Naive B cell (primary cell): Measurements from ENCODE around the gene ATP10A. TPM values are rescaled to one million over a fixed set of nuclear protein-coding genes. Genes with fewer than 3 reads are reported as not detected.
"Not testable (repeated sequence)": the region's sequence is repeated elsewhere in the genome, so short reads cannot be mapped to it uniquely, and the experiment has no call there.

Experiments
- ATAC-seq, 2 donors: fragments of 150-1000 bp; cut with Tn5 transposase; 2 replicates each; pipeline ENCODE4 v1.10.0; 2021; ENCODE audit warnings: low read depth in 2 of 2, mild to moderate bottlenecking in 2 of 2, moderate library complexity in 2 of 2
- DNase-seq: peaks from one replicate; pipeline ENCODE4 v3.0.0; 2022
- H3K27ac Mint-ChIP-seq, 6 donors: one replicate each; pipeline ENCODE4 v1.8.0; 2020 to 2022; ENCODE audit warnings: mild to moderate bottlenecking in 6 of 6, mixed read lengths in 6 of 6, moderate library complexity in 5 of 6, inconsistent platforms in 2 of 6
- H3K27me3 Mint-ChIP-seq, 3 donors: one replicate each; pipeline ENCODE4 v1.8.0; 2021 to 2022; ENCODE audit warnings: mixed read lengths in 3 of 3, mild to moderate bottlenecking in 1 of 3
- H3K36me3 Mint-ChIP-seq, 2 donors: one replicate each; pipeline ENCODE4 v1.8.0; 2020 to 2022; ENCODE audit warnings: mixed read lengths in 2 of 2, inconsistent platforms in 1 of 2, mild to moderate bottlenecking in 1 of 2
- H3K4me1 Mint-ChIP-seq, 3 donors: one replicate each; pipeline ENCODE4 v1.8.0; 2020 to 2022; ENCODE audit warnings: mixed read lengths in 3 of 3, inconsistent platforms in 1 of 3, mild to moderate bottlenecking in 1 of 3, moderate library complexity in 1 of 3
- H3K4me3 Mint-ChIP-seq, 8 donors: one replicate each; pipeline ENCODE4 v1.8.0; 2020 to 2022; ENCODE audit warnings: mild to moderate bottlenecking in 8 of 8, mixed read lengths in 8 of 8, moderate library complexity in 8 of 8, inconsistent platforms in 2 of 8
- H3K9me3 Mint-ChIP-seq, 7 donors: one replicate each; pipeline ENCODE4 v1.8.0; 2020 to 2022; ENCODE audit warnings: mixed read lengths in 7 of 7, mild to moderate bottlenecking in 5 of 7, inconsistent platforms in 2 of 7, moderate library complexity in 1 of 7
- polyA plus RNA-seq, 6 donors: library from polyadenylated mRNA; unstranded; fragments of 300-500 nt; fragmentation: Illumina TruSeq; gene quantifications; one replicate each; pipeline ENCODE4 v1.2.3, GENCODE V29; 2021; ENCODE audit warnings: low read depth in 6 of 6

ATP10A gene
- polyA plus RNA-seq, 6 donors from 2014 or later = 0.14 to 0.15 TPM; not detected in 4

- Mint-ChIP-seq H3K4me1 (peaks cover 14 to 15% (median 15%) of the 10 kb centered on the region in 3 donors), H3K27me3 (no peaks in the 10 kb centered on the region), H3K36me3 (peaks cover 0 to 8% of the 10 kb centered on the region in 2 donors), H3K9me3 (no peaks in the 10 kb centered on the region), H3K4me3 (no peak overlapping the region), H3K27ac (peak overlapping the region in 1 of 6 donors; percentile 37)
- no peak for ATAC-seq
- DNase-seq = no peak
Measured at GRCh38 chr15:25776071-25776746, 86.9 kb downstream of the ATP10A start.

- Mint-ChIP-seq H3K4me1 (peaks cover 14 to 15% (median 15%) of the 10 kb centered on the region in 3 donors), H3K36me3 (peaks cover 0 to 8% of the 10 kb centered on the region in 2 donors), H3K27me3 (peaks cover 0 to 5% (median 0%) of the 10 kb centered on the region in 3 donors), H3K27ac (no peak overlapping the region), H3K9me3 (no peaks in the 10 kb centered on the region), H3K4me3 (no peak overlapping the region)
- ATAC-seq (no peak), DNase-seq (no peak)
Measured at GRCh38 chr15:25775317-25775912, 87.7 kb downstream of the ATP10A start.

- ATAC-seq = no peak
Measured at GRCh38 chr15:25774871-25775270, 88.3 kb downstream of the ATP10A start.

GRCh38 chr15:25773248-25773647 is 89.9 kb downstream of the ATP10A start:
- ATAC-seq (no peak), DNase-seq (no peak)
- H3K4me3 Mint-ChIP-seq = no peak overlapping the region
- H3K36me3 Mint-ChIP-seq = peaks cover 0 to under 1% of the 10 kb centered on the region in 2 donors
- peak overlapping the region in 1 of 6 donors; percentile 5 for H3K27ac Mint-ChIP-seq
- H3K4me1 Mint-ChIP-seq = peaks cover 3 to 6% (median 5%) of the 10 kb centered on the region in 3 donors
- H3K9me3 Mint-ChIP-seq = no peaks in the 10 kb centered on the region
- H3K27me3 Mint-ChIP-seq = peaks cover 0 to 5% (median 0%) of the 10 kb centered on the region in 3 donors

More at GRCh38 chr15:25774871-25775270, 88.3 kb downstream of the ATP10A start:
- Mint-ChIP-seq H3K27me3 (peaks cover 0 to 5% (median 0%) of the 10 kb centered on the region in 3 donors), H3K9me3 (no peaks in the 10 kb centered on the region), H3K4me3 (no peak overlapping the region), H3K36me3 (peaks cover 0 to 8% of the 10 kb centered on the region in 2 donors), H3K27ac (no peak overlapping the region), H3K4me1 (peaks cover 14 to 15% (median 15%) of the 10 kb centered on the region in 3 donors)
- no peak for DNase-seq

GRCh38 chr15:25772500-25772899 is 90.6 kb downstream of the ATP10A start:
- Mint-ChIP-seq H3K36me3 (no peaks in the 10 kb centered on the region), H3K27me3 (peaks cover 0 to 5% (median 0%) of the 10 kb centered on the region in 3 donors), H3K27ac (no peak overlapping the region), H3K9me3 (no peaks in the 10 kb centered on the region), H3K4me1 (peaks cover 0 to 4% (median 3%) of the 10 kb centered on the region in 3 donors), H3K4me3 (no peak overlapping the region)
- DNase-seq (no peak), ATAC-seq (no peak)

GRCh38 chr15:25771736-25772135 is 91.4 kb downstream of the ATP10A start:
- not testable (repeated sequence) for H3K27me3 Mint-ChIP-seq, H3K36me3 Mint-ChIP-seq, H3K9me3 Mint-ChIP-seq, H3K4me3 Mint-ChIP-seq, ATAC-seq, H3K4me1 Mint-ChIP-seq, DNase-seq
- H3K27ac Mint-ChIP-seq = peak overlapping the region in 1 of 6 donors; percentile 27

GRCh38 chr15:25771338-25771706 is 91.8 kb downstream of the ATP10A start:
- Mint-ChIP-seq H3K4me3 (no peak overlapping the region), H3K4me1 (peaks cover 0 to 4% (median under 1%) of the 10 kb centered on the region in 3 donors), H3K9me3 (no peaks in the 10 kb centered on the region), H3K27ac (peak overlapping the region in 1 of 6 donors; percentile 27), H3K36me3 (no peaks in the 10 kb centered on the region), H3K27me3 (peaks cover 0 to 5% (median 0%) of the 10 kb centered on the region in 3 donors)
- ATAC-seq (no peak), DNase-seq (no peak)

GRCh38 chr15:25770618-25771337 is 92.3 kb downstream of the ATP10A start:
- Mint-ChIP-seq H3K4me3 (no peak overlapping the region), H3K4me1 (peaks cover 0 to 3% (median 0%) of the 10 kb centered on the region in 3 donors), H3K27ac (no peak overlapping the region), H3K36me3 (peaks cover 0 to 5% of the 10 kb centered on the region in 2 donors), H3K9me3 (peaks cover 0 to 1% (median 0%) of the 10 kb centered on the region in 7 donors), H3K27me3 (peaks cover 0 to 5% (median 0%) of the 10 kb centered on the region in 3 donors)
- no peak for ATAC-seq
- DNase-seq = no peak

- Mint-ChIP-seq H3K36me3 (peaks cover 0 to 9% of the 10 kb centered on the region in 2 donors), H3K9me3 (peaks cover 0 to 4% (median 2%) of the 10 kb centered on the region in 7 donors), H3K27ac (no peak overlapping the region), H3K4me1 (no peaks in the 10 kb centered on the region), H3K4me3 (no peak overlapping the region), H3K27me3 (peaks cover 0 to 5% (median 0%) of the 10 kb centered on the region in 3 donors)
- ATAC-seq = no peak
- DNase-seq = no peak
Measured at GRCh38 chr15:25770031-25770430, 93.1 kb downstream of the ATP10A start.

- H3K27me3 Mint-ChIP-seq = peaks cover 0 to 5% (median 0%) of the 10 kb centered on the region in 3 donors
- DNase-seq (no peak), ATAC-seq (no peak)
- H3K9me3 Mint-ChIP-seq = peaks cover 0 to 14% (median 3%) of the 10 kb centered on the region in 7 donors
- no peaks in the 10 kb centered on the region for H3K4me1 Mint-ChIP-seq
- H3K27ac Mint-ChIP-seq = no peak overlapping the region
- no peak overlapping the region for H3K4me3 Mint-ChIP-seq
- H3K36me3 Mint-ChIP-seq = peaks cover 0 to 9% of the 10 kb centered on the region in 2 donors
Measured at GRCh38 chr15:25768271-25768670, 94.9 kb downstream of the ATP10A start.

GRCh38 chr15:25767356-25768151 is 95.6 kb downstream of the ATP10A start:
- peak overlapping the region in 1 of 8 donors; percentile 9 for H3K4me3 Mint-ChIP-seq
- peaks cover 0 to 14% (median 3%) of the 10 kb centered on the region in 7 donors for H3K9me3 Mint-ChIP-seq
- no peak overlapping the region for H3K27ac Mint-ChIP-seq
- no peaks in the 10 kb centered on the region for H3K4me1 Mint-ChIP-seq
- no peak for ATAC-seq
- no peak for DNase-seq
- peaks cover 0 to 5% (median 0%) of the 10 kb centered on the region in 3 donors for H3K27me3 Mint-ChIP-seq
- H3K36me3 Mint-ChIP-seq = peaks cover 0 to 9% of the 10 kb centered on the region in 2 donors

- no peak for DNase-seq
- peaks cover 0 to 14% (median 4%) of the 10 kb centered on the region in 7 donors for H3K9me3 Mint-ChIP-seq
- H3K27me3 Mint-ChIP-seq = peaks cover 0 to 5% (median 0%) of the 10 kb centered on the region in 3 donors
- H3K27ac Mint-ChIP-seq = no peak overlapping the region
- H3K4me3 Mint-ChIP-seq = no peak overlapping the region
- H3K4me1 Mint-ChIP-seq = peaks cover 0 to 7% (median 6%) of the 10 kb centered on the region in 3 donors
- ATAC-seq = no peak
- peaks cover 0 to 9% of the 10 kb centered on the region in 2 donors for H3K36me3 Mint-ChIP-seq
Measured at GRCh38 chr15:25766417-25766816, 96.7 kb downstream of the ATP10A start.
